Breast epithelium (tissue), 3 donors: ENCODE measurements around the gene ZNF710.

Experiments used
- CTCF ChIP-seq, 3 donors: fragments of 450-650 bp; IDR thresholded peaks; one replicate each; pipeline ENCODE4 v1.5.1; 2016 to 2017; ENCODE audit warnings: antibody characterized with exemption in 3 of 3, mild to moderate bottlenecking in 3 of 3, moderate library complexity in 3 of 3
- POLR2AphosphoS5 ChIP-seq, 3 donors: sonication (generic); formaldehyde crosslinking; IDR thresholded peaks; one replicate each; pipeline ENCODE4 v1.6.1; 2017; ENCODE audit warnings: antibody characterized with exemption in 3 of 3

- no peak for TF ChIP-seq CTCF (IDR thresholded peaks at IDR 0.05)
- TF ChIP-seq POLR2AphosphoS5 (IDR thresholded peaks at IDR 0.05) = no peak
Measured at GRCh38 chr15:90018216-90018831, 17.2 kb downstream of the ZNF710 start.
